Stimulated activated CD4-positive, alpha-beta T cell treated with anti-CD3 and anti-CD28 coated beads, Interleukin-4, amount 100 ng/mL, for 48 hours (primary cell): ENCODE measurements around the gene ETS1.
"Not testable (repeated sequence)": the region's sequence is repeated elsewhere in the genome, so short reads cannot be mapped to it uniquely, and the experiment has no call there.

Source experiments
- DNase-seq, 2 donors: peaks; one replicate each; pipeline ENCODE4 v3.0.0-alpha.2; 2020; ENCODE audit warnings: low read depth in 2 of 2

Gene ETS1

DNA sequence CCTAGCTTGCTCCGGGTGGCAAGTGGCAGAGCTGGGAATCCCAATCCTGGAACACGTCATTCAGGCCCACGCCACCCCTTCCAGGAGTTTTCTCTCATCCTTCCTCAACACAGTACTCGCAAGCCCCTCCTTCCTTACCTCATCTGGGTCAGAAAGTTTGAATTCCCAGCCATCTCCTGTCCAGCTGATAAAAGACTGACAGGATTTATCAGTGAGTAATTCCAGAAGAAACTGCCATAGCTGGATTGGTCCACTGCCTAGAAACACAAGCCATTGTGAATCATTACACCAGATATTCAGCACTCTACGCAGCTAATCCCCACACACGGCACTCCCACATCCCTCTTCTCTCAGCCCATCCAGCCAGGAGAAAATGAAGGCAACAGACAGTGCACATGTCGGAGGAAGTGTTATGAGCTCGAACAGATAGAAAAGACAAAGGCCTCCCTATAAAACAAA is 124.0 kb downstream of the ETS1 start:
- no peak for DNase-seq

DNA sequence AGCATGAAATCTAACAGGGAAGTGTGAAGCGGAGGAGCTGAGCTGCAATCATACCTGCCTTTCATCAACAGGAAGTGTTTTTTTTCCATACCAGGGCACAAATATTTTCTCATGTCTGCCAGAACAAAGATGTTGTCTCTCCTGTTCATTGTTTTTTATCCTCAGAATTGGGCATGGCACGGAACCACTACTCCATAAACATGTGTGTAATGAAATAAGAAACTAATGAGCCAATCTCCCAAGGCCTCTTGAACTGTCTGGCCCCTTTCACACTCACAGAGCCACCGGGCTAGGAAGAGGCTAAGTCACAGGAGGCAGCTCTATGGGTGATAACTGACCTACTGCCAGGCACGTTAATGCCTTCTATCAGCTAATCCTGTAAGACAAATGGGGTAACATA is 124.4 kb downstream of the ETS1 start:
- no peak for DNase-seq

DNA sequence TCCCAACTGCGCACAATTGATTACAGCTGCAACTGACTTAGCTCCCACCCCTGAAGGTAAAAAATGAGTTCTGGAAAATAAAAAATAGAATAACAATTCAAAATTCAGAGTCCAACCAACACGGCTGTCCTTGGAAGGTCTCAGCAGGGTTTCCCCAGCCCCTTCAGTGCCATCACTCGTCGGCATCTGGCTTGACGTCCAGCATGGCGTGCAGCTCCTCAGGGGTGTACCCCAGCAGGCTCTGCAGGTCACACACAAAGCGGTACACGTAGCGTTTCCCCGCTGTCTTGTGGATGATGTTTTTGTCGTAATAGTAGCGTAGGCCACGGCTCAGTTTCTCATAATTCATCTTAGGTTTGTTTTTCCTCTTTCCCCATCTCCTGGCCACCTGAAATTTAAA is 125.2 kb downstream of the ETS1 start:
- DNase-seq: no peak

DNA sequence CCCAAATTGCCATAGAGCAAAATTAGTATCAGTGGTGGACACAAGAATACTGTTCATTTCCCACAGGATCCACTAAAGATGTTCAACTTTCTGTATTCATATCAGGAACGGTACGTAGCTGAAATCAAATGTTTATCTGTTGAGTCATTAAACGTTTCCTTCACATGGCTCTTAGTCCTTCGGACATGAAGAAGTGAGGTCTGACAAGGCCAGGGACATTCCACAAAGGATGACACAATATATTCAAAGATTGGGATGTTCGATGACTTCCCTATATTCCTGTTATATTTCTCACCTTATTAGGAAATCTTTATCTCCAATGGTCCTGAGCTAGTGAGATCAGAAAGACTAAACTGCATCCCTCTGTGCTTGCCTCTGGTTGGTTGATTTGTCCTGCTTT is 129.0 kb downstream of the ETS1 start:
- DNase-seq: no peak

DNA sequence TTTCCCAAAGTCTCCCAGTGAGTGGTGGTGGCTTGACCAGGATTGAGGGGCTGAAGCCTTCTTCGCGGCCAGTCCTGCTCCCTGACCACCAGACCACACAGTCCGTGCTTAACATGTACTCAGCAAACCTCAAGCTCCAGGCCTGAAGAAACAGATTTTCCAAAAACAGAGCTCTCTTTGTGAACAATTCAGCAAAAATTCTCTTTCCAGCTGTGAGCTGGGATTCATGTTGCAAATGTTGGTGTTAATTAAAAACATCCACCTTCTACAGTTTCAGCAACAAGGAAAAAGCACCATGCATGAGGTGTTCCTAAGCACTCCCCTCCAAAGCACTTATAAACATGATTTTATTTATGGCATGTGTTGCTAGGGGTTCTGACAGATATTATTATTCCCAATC is 129.5 kb downstream of the ETS1 start:
- no peak for DNase-seq

DNA sequence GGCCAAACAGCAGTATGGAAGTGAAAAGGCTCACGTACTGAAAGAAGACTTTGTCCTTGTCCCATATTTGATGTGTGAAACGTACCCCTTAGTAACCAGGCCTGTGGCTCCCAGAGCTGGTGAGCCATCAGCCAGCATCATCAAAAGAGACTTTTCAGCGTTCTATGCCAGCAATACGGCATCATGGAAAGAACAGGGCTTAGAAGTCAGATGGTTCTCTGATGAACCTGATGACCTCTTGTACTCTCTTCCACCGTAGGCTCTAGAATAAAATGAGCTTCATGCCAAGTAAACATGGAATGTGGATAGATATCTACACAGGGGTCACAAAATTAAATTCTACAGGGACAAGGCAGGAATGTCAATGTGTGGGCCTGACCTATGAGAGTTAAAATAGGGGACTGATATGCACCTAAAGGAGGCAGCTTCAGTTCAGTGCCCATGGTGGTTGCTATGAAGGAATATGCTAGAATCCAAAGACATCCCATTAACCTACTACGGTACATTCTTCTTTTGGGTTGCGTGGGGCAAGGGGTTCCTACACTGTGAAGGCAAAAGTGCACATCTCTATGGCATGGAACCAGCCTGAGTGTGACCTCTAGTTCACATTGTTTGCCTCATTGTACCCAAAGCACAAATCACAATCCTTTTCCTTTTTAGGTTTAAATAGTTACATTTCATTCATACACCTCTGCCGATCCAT is 130.6 kb downstream of the ETS1 start:
- DNase-seq: no peak

DNA sequence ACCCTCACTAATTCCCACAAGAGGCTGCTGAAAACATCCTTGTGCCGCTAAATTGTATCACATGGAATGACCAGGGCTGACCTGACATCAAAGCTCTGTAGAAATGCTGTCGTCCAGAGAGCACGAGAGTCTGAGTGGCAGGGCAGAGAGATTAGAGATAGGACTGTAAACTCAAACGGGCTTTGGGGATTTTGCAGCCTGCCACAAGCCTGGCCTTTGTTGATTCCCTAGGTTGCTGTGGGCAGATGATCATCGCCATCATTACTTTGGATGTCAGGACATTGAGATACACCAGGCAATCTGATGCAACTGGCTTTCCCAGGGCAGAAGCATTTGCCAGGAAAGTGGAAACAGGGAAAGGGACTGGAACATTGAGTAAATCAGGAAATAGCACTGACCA is 131.6 kb downstream of the ETS1 start:
- DNase-seq: no peak

DNA sequence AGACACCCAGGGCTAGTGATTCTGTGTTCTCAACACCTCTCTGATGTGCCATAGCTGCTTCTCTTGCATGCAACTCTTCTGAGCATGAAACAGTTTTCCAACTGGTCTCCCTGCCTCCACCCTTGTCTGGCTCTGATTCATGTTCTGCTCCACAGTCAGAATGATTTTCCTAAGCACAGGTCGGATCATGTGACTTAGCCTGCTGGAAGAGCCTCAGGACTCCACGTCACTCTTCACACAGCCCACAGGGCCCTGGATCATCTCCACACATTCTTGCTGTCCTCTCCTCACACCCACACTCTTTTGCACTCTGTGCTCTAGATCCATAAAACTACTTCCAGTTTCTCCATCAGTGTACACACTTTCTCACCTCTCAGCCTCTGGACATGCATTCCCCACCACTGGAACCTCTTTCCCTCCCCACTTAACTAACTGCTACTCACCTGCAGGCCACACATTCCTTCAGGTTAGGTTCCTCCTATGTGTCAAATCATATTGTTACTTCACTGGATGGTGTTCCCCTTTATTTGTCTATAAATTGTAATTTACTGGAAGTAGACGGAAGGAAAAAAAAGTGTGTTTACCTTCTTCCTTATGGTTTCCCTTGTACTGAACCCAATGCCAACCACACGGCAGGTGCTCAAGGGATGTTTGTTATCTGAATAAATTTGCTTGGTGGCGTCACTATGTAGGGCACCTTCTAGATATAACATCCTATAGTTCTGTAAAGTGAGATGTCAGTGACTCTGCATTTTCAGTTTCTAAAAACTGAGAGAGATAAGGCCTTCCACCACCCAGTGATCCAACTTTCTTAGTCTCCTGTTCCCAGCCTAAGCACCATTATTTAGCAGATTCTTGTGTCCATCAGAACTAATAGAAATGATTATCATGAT is 133.7 kb downstream of the ETS1 start:
- no peak for DNase-seq

DNA sequence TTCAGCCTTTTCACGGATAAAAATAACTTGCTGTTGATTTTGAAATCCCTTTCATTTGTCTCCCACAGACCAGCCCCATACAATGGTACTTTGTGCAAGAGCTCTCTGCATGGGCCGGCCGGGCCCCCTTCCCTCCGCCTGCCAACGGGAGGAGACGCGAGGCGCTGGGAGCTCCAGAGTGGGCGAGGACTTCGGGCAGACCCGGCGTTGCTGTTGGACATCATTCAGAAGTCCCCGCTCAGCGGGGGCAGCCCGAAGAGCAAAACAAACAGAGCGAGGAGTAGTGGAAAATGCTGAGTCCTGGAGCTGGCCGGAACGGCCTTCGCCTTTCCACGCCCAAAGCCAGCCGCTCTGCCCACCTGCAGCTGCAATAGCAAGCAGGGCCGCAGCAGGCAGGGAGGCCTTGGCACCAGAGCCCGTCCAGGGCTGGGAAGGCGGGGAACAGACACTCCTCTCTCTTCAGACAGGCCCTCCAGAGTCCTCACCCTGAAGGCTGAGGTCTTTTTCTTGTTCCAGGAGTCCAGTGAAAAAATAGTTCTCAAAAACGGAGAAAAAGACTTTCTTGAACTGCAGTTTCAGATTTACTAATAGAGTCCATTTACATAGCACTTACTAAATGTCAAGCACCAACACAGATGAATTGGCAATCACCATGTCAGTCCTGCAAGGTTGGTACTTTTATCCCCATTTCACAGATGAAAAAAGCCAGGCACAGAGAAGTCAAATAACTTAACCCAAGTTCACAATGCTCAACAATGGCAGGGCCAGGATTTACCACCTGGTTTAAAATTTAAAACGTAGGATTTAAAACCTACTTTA is 135.5 kb downstream of the ETS1 start:
- DNase-seq: no peak

DNA sequence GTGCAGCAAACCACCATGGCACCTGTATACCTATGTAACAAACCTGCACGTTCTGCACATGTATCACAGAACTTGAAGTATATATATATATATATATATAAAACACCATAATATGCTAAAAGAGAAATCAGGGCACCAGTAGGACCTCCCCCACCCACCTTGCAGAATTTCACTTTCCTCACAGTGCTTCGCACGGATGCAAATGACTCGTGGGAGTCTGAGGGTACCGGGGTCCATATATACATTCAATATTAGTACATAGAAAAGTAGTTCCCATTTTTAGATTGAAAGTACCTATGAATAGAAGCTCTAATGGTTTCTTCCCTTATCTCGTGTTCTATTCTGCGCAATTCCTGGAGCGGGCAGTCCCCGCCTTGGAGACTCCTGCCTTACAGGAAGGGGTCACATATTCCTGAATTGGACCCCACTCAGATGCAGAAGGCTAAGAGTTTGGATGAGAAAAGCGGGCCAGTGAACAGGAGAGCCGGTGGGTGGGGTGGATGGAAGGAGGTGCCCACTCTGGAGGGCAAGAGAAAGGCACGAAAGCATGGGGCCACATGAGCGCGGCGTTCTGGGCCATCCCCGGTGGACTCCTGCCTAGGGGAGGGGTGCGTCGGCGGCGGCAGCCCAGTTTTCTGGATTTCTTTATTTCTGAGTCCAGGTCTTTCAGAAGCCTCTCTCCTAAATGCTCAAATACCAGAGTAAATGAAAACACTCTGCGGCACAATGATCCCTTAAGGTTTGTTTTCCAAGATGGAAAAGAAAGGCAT is 136.3 kb downstream of the ETS1 start:
- DNase-seq: no peak

DNA sequence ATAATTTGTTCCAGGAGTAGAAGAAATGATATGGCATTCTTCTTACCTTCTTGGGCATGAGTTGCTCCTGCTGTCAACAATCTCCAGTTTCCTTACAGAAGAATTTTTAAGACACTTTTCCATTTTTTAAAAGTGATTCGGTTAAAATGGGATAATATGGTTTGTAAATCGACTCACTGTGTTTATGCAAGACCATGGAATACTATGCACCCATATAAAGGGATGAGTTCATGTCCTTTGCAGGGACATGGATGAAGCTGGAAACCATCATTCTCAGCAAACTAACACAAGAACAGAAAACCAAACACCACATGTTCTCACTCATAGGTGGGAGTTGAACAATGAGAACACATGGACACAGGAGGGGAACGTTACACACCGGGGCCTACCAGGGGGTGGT is 136.9 kb downstream of the ETS1 start:
- DNase-seq: not testable (repeated sequence)

DNA sequence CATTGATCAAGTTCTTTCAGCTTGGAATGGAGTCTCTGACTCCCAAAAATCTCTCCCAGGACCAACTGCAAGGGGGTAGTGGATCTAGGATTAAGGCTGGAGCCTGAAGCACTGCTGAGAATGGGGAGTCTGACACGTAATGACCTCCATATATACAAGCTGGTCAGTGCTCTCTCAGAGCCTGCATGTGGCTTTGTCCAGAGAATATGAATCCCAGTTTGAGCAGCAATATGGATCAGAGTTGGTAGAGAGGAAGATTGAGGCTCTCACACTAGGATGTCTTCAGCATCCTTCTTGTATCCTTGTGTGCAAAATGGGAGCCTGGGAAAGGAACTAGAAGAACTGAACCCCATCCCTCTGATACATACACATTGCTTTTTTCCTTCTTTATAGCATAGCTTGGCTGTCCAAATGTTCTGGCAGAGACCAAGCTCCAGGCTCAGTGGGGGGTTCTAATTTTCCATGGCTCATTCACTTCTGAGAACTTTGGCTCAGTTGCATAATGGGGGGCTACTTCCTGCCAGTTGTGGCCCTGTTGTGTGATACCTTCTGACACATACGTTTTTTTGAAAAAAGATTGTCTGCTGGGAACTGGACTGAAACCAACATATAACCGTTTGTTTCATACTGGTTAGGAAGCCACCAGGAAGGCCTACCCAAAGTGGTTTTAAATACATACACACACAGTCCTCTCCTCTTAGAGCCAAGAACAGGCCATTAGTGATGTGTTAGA is 138.2 kb downstream of the ETS1 start:
- DNase-seq: no peak

DNA sequence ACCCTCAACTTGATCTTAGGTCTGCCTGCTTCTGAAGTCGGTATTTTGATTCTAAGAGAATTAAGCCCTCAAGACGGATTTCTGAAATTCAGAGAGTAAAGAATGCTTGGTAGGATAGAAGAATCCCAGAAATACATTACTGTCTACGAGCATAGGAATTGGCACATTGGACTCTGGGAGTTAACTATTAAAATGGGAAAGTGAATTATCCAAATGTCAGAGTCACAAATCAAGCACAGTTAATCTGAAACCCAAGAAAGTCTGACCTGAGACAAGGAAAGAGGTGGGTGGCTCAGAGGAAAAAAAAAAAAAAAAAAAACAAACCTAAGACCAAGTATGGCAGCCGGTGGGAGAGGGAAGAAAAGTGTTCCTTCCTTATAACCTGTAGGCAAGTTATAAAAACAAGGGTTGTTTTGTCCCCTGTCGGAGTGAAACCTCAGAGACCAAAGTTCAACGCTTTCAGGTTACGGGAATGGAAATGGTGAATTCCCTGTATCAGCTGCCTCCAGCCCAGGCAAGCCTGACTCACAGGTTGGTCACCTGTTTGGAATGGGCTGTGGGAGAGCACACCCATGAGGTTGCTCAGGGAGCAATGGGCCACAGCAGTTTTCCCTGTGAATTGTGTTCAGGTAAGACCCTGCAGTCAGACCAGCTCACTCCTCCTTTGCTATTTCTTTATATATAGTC is 139.0 kb downstream of the ETS1 start:
- no peak for DNase-seq

DNA sequence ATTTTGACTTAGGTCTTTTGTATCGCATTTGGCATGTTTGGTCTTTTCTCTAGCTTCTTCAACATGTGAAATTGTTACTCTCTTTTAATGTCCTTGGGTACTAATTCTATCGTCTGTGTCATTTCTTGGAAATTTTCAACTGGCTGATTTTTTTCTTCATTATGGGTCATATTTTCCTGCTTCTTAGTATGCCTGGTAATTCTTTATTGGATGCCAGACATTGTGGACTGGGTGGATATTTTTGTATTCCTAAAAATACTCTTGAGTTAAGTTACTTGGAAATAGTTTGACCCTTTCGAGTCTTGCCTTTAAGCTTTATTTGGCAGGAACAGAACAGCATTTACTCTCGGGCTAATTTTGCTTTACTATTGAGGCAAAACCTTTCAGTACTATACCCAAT is 140.1 kb downstream of the ETS1 start:
- no peak for DNase-seq

DNA sequence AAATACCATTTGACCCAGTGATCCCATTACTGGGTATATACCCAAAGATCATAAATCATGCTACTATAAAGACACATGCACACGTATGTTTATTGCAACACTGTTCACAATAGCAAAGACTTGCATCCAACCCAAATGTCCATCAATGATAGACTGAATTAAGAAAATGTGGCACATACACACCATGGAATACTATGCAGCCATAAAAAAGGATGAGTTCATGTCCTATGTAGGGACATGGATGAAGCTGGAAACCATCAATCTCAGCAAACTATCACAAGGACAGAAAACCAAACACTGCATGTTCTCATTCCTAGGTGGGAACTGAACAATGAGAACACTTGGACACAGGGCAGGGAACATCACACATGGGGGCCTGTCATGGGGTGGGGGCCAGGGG is 141.4 kb downstream of the ETS1 start:
- not testable (repeated sequence) for DNase-seq

DNA sequence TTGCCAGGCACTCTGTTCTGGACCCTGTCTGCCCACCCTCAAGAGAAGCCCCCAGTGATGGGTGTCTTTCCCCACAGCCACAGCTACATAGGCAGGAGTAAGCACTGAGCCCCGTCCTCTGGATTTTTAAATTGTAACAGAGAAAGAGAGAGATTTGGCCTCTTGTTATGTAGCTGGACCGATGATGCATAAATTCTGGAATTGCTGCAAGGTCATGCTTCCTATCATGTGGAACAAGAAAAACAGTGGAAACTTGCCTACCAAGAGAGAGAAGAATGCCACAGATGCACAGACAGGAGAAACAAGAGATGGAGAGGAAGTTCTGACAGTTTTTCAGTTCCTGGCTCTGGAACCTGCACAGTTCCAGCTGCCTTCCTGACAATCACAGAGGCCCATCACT is 150.2 kb downstream of the ETS1 start:
- DNase-seq: no peak

DNA sequence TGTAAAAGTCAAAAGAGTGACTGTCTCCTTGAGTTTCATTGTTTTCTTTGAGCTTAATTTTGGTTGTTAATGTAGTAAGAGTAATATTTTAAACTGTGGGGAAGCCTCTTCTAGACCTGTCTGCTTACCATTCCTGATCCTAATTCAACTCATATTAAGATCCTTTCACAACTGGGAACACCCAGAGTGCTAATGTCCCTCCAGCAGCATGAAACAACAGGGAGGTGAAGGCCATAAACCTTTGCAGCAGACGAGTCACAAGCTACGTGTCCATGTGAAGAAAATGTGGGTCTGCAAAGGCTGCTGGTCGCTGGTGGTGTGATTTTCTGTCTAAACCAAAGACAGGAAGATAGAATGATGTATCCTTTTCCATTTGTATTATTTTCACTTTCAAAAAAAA is 152.5 kb downstream of the ETS1 start:
- no peak for DNase-seq

DNA sequence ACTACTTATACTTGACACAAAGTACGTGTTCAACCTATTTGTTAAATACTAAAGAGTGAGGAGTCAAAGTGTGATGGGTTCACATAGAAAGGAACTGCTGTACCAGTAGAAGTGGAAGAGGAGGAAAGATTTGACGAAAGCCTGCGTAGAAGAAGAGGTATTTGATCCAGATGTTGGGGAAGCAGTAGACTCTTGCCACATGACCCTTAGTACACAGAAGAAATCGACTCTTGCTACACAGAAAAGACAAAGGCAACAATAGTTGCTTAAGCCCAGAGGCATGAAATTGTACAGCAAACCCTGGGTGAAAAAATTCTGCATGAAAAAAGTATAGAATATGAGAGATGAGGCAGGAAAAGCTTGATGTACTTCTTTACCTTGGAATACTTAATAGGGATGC is 152.9 kb downstream of the ETS1 start:
- DNase-seq: no peak

DNA sequence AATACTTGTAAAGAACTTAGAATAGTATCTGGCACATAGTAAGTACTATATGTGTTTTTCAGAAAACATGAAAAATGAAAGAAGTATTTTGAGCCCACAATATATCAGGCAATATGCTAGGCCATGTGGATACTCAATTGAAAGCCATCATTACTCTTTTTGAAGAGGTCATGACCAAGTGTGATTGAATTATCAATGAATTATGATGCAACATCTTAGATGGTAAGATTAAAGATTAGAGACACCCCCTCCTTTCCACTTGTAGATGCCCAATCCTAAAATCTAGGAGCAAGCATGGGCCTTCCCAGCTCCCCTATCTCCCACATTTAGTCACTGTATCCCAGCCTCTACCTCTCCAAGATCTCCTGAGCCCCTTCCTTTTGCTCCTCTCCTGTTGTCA is 154.4 kb downstream of the ETS1 start:
- no peak for DNase-seq

DNA sequence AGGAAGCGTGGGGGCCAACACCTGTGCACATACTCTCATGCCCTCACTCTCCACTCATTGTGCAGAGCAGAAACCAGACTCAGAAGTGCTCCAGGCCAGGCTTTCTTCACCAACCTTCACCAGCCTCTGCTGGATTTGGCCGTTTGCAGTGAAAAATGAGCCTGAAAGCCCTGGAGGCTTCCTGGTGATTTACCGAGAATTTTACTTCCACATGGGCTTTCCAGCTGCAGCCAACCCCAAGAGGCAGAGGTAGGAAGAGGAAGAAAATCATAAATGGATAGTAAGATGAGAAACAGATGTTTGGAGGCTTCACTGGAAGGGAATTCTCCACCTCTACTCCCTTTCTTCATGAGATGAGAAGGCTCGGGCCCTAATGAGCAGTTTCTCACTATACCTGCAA is 155.4 kb downstream of the ETS1 start:
- DNase-seq: no peak
